GM21723 (cell line): Measurements from ENCODE around the gene PRTN3.

Source experiments
- ATAC-seq: cut with Tn5 transposase; IDR thresholded peaks from one replicate; pipeline ENCODE4 v1.9.1; 2021; ENCODE audit warnings: mild to moderate bottlenecking, moderate library complexity; ENCODE audit not compliant: unreplicated experiment

PRTN3 gene

GRCh38 chr19:840519-841206, at the start of gene PRTN3:
PRTN3 (plus strand) TSS chr19:840999; CDS start chr19:841009, 10 bp downstream.
- no peak for ATAC-seq

- no peak for ATAC-seq
These were observed 49.7 kb upstream of the PRTN3 start for GRCh38 chr19:791007-791566.

- ATAC-seq: no peak
These were observed 49.1 kb upstream of the PRTN3 start for GRCh38 chr19:791567-792305.

- ATAC-seq: no peak
These were observed 48.4 kb upstream of the PRTN3 start for GRCh38 chr19:792306-792885.

- no peak for ATAC-seq
These were observed 47.0 kb upstream of the PRTN3 start for GRCh38 chr19:793806-794205.

- no peak for ATAC-seq
These were observed 45.7 kb upstream of the PRTN3 start for GRCh38 chr19:795073-795611.

- no peak for ATAC-seq
These were observed 44.9 kb upstream of the PRTN3 start for GRCh38 chr19:795691-796581.

GRCh38 chr19:796692-797527, 43.9 kb upstream of the PRTN3 start, which contains the start of gene PTBP1:
PTBP1 (plus strand) TSS chr19:797452; CDS start chr19:797498, 46 bp downstream.
- peak; percentile 76 for ATAC-seq

- peak; percentile 32 for ATAC-seq
These were observed 43.0 kb upstream of the PRTN3 start for GRCh38 chr19:797528-798414.

- no peak for ATAC-seq
These were observed 42.3 kb upstream of the PRTN3 start for GRCh38 chr19:798415-799075.

- no peak for ATAC-seq
These were observed 41.5 kb upstream of the PRTN3 start for GRCh38 chr19:799076-799881.

- ATAC-seq: no peak
These were observed 40.3 kb upstream of the PRTN3 start for GRCh38 chr19:800360-801029.

- ATAC-seq: no peak
These were observed 39.6 kb upstream of the PRTN3 start for GRCh38 chr19:801030-801860.

- ATAC-seq: no peak
These were observed 38.8 kb upstream of the PRTN3 start for GRCh38 chr19:801861-802497.

- ATAC-seq: no peak
These were observed 38.2 kb upstream of the PRTN3 start for GRCh38 chr19:802498-803098.
